ENCODE results near the gene CDT1.

Gene CDT1

DNA sequence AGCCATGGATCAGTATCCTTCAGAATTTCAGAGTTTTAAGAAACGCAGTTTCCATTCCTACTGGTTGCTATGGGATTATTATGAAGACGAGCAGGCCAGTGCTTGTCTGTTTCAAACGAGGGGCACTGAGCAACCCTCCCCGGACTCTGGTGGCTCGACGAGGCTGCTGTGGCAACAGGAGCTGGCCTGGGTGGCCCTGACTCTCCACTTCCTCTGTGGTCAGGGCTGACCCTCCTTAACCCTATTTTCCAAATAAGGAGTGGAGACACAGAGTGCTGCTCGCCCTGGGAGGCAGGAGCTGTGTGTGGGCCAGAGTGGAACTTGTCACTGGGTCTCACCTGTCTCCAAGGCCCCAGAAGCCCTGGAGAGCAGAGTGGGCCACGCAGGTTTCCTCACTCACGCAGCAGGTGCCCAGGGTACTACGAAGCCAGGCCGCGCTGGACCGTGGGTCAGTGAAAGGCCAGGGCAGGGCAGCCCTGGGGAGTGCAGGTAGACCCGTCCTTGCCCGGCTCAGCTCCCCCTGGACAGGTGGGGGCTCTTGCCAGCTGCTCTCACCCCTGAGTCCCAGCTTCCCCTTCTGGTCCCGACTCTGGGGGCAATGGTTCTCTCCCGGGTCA is 49.8 kb downstream of the CDT1 start:
- Histone ChIP-seq H2AFZ (ENCODE audit: low read depth, low read length) (no peak overlapping the region), H3K27me3 (ENCODE audit: insufficient read depth, low read length) (no peaks in the 10 kb centered on the region), H3K9me3 (ENCODE audit: low read length) (peaks cover 2% of the 10 kb centered on the region), H3K36me3 (ENCODE audit: insufficient read depth, low read length) (peaks cover under 1% of the 10 kb centered on the region), H3K4me1 (ENCODE audit: insufficient read depth, low read length) (peaks cover 35% of the 10 kb centered on the region), H3K4me3 (ENCODE audit: low read length) (no peak overlapping the region)

DNA sequence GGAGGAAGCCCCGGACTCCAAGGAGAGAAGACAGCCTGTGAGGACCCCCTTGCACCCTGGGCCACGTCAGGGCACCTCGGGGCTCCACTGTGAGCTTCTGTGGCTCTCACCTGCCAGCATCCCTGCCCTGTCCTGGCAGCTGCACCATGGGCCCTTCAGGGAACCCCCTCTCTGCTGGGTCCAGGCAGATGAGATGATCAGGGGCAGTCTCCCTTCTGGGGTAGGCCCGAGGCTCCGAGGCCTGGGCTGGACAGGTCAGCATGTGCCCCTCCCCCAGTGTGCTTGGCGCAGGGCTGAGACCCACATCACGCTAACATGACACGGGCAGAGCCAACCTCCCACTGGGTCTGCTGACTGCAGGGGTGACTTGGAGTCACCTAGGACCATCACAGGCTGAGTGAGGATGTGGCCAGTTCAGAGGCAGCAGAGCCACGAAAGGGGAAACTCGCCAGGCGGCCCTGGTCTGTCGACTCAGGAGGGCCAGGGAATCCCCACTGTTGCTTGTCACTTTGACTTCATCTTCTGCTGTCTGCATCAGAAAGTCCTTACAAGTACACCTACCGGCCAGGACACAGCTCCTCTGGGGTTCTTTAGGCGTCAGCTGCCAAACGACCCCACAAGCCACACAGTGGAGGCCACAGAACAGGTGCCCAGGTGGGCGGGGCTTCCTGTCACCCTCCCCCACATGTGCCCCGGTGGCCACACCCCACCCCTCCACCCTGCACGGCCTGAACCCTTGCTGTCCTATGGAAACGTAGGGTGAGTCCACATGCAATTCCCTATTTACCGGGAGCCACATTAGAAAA is 50.9 kb downstream of the CDT1 start:
- peaks cover 2% of the 10 kb centered on the region for H3K9me3 ChIP-seq (ENCODE audit: low read length)
- H3K4me1 ChIP-seq (ENCODE audit: insufficient read depth, low read length), result peaks cover 36% of the 10 kb centered on the region
- H3K27me3 ChIP-seq (ENCODE audit: insufficient read depth, low read length), result no peaks in the 10 kb centered on the region
- no peak overlapping the region for H3K4me3 ChIP-seq (ENCODE audit: low read length)
- H3K36me3 ChIP-seq (ENCODE audit: insufficient read depth, low read length), result peaks cover 6% of the 10 kb centered on the region
- H2AFZ ChIP-seq (ENCODE audit: low read depth, low read length), result no peak overlapping the region

DNA sequence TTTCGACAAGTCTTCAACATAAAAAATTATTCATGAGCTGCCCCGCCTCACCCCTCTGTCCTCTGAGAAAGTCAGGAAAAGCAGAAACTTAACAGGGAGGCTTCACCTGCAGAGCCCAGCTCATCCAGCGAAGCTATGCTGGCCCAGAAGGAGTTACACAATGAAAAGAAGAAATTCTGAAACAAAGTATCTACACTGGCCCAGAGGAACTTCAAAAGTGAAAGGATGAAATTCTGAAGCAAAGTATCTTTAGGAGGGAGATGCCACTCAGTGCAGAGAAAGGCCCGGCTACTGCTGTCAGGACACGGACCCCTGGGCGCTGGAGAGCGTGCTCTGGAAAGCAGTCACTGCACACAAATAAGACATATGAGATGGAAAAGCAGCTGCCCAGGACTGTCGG is 51.6 kb downstream of the CDT1 start:
- Histone ChIP-seq H3K27me3 (ENCODE audit: insufficient read depth, low read length) (no peaks in the 10 kb centered on the region), H3K9me3 (ENCODE audit: low read length) (peaks cover 2% of the 10 kb centered on the region), H3K36me3 (ENCODE audit: insufficient read depth, low read length) (peaks cover 13% of the 10 kb centered on the region), H3K4me1 (ENCODE audit: insufficient read depth, low read length) (peaks cover 36% of the 10 kb centered on the region), H3K4me3 (ENCODE audit: low read length) (no peak overlapping the region), H2AFZ (ENCODE audit: low read depth, low read length) (no peak overlapping the region)

GRCh38 chr16:88855736-88856121 is 52.1 kb downstream of the CDT1 start:
- no peaks in the 10 kb centered on the region for H3K27me3 ChIP-seq (ENCODE audit: insufficient read depth, low read length)
- H3K4me3 ChIP-seq (ENCODE audit: low read length), result peak overlapping the region; percentile 54
- peaks cover 36% of the 10 kb centered on the region for H3K4me1 ChIP-seq (ENCODE audit: insufficient read depth, low read length)

DNA sequence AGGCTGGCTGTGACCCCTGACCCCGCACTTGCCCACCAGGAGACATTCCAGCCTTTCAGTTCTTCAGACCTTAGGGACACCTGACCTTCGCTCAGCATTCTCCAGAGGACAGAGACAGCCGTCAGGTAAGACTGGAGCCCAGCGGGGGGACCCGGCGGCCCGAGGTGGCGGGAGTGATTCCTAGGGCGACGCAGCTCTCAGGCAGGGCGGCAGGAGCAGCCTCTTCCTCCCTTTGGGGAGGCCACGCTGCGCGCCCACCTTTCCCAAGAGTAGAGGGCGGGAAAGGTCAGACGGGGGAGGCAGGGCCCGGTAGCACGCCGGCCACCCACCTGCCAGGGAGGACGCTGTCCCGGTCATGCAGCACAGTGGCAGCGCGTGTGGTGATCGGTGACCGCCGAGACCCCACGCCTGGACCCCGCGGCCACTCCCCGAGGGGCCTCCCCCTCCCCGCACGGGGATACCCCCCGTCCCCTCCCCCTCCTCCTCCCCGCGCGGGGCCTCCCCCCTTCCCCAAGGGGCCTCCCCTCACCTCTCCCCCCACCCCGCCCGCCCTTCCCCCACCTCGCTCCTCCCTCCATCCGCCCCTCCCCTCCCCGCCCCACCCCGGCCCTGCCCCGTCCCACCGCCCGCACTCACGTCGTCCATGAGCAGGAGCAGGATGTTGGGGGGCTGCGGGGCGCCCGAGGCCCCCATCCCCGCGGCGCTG is 52.7 kb downstream of the CDT1 start:
- peaks cover 36% of the 10 kb centered on the region for H3K4me1 ChIP-seq (ENCODE audit: insufficient read depth, low read length)
- H3K9me3 ChIP-seq (ENCODE audit: low read length), result peaks cover 2% of the 10 kb centered on the region

More at GRCh38 chr16:88855736-88856121, 52.1 kb downstream of the CDT1 start:
- no peak overlapping the region for H2AFZ ChIP-seq (ENCODE audit: low read depth, low read length)
- H3K9me3 ChIP-seq (ENCODE audit: low read length), result peaks cover 2% of the 10 kb centered on the region
- peaks cover 17% of the 10 kb centered on the region for H3K36me3 ChIP-seq (ENCODE audit: insufficient read depth, low read length)

DNA sequence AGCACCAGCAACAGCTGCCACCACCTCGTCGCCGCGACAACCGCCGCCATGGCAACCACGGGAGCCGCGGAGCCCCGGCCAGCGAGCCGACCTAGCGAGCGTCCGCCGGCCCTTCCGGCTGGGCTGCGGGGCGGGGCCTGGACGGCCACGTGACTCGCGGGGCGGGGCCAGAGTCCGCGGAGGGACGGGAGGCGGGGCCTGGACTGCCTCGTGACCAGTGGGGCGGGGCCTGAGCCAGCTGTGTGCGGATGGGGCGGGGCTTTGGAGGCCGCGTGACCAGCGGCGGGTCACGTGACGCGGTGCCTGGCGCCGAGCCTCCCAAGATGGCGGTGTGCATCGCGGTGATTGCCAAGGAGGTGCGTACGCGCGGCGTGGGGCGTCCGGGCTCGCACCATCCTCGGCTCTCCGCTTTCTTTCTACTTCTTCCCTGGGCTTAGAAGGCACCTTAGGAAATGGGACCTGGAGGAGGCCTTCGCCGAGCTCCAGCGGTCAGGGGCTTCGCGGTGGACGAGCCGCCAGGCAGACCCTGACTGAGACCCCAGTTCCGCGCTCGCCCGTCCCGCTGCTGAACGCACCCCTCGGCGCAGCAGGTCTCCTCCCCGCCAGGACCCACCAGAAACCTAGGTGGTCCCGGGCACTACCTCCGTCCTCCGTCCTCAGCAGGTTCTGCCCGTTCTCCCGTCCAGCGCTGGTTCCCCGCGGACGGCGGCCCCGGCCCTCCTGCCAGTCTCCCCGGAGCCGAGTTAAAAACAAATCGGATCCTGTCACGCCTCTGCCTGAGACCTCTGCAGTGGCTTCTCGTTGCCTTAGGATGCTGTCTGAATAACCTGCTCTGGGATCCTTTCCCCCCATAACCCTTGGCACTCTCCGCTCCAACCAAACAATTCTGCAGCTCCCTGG is 53.5 kb downstream of the CDT1 start, which contains the start of the genes GALNS and TRAPPC2L:
Gene GALNS, minus strand, starts transcription at position 120 of the 900 bp plus-strand sequence. Its CDS starts 70 bp downstream, at position 50.
Gene TRAPPC2L, plus strand, starts transcription at position 300 of the 900 bp plus-strand sequence. Its CDS starts 24 bp downstream, at position 324.
- no peaks in the 10 kb centered on the region for H3K27me3 ChIP-seq (ENCODE audit: insufficient read depth, low read length)
- H3K9me3 ChIP-seq (ENCODE audit: low read length), result no peaks in the 10 kb centered on the region
- H3K36me3 ChIP-seq (ENCODE audit: insufficient read depth, low read length), result peaks cover 20% of the 10 kb centered on the region
- peaks cover 36% of the 10 kb centered on the region for H3K4me1 ChIP-seq (ENCODE audit: insufficient read depth, low read length)
- H2AFZ ChIP-seq (ENCODE audit: low read depth, low read length), result peak within 1 kb of the TSS; percentile 65
- peak within 1 kb of the TSS; percentile 90 for H3K4me3 ChIP-seq (ENCODE audit: low read length)

More for the DNA sequence above, 52.7 kb downstream of the CDT1 start:
- Histone ChIP-seq H3K4me3 (ENCODE audit: low read length) (peak overlapping the region; percentile 90), H3K36me3 (ENCODE audit: insufficient read depth, low read length) (peaks cover 17% of the 10 kb centered on the region), H3K27me3 (ENCODE audit: insufficient read depth, low read length) (no peaks in the 10 kb centered on the region), H2AFZ (ENCODE audit: low read depth, low read length) (no peak overlapping the region)

GRCh38 chr16:88857728-88858339 is 54.2 kb downstream of the CDT1 start:
- peaks cover 36% of the 10 kb centered on the region for H3K4me1 ChIP-seq (ENCODE audit: insufficient read depth, low read length)
- H3K9me3 ChIP-seq (ENCODE audit: low read length), result no peaks in the 10 kb centered on the region
- H3K4me3 ChIP-seq (ENCODE audit: low read length), result peak overlapping the region; percentile 90
- peak overlapping the region; percentile 65 for H2AFZ ChIP-seq (ENCODE audit: low read depth, low read length)
- H3K27me3 ChIP-seq (ENCODE audit: insufficient read depth, low read length), result no peaks in the 10 kb centered on the region
- H3K36me3 ChIP-seq (ENCODE audit: insufficient read depth, low read length), result peaks cover 20% of the 10 kb centered on the region

All from neuron (in vitro differentiated cells).